ENCODE results near the gene C1QTNF7. TPM values are rescaled to one million over a fixed set of nuclear protein-coding genes. Genes with fewer than 3 reads are reported as not detected.
A peak's percentile ranks its signal among the peaks of the same experiment; 100 is the strongest.

Gene C1QTNF7
- total and polyA plus RNA-seq, 10 donors: 0.74 to 22.5 (median 5.2) TPM

- TF ChIP-seq CTCF (IDR thresholded peaks at IDR 0.05 in 8 of 11, conservative IDR thresholded peaks at IDR 0.05 in 3 of 11): no peak
- no peak for TF ChIP-seq POLR2AphosphoS5 (IDR thresholded peaks at IDR 0.05)
- no peak for TF ChIP-seq POLR2A (IDR thresholded peaks at IDR 0.05)
- Histone ChIP-seq H3K27me3 (replicated peaks in 1 of 7) (no peaks in the 10 kb centered on the region), H3K9me3 (no peaks in the 10 kb centered on the region), H3K4me1 (peaks cover 0 to 8% (median 0%) of the 10 kb centered on the region in 6 donors), H3K4me3 (no peak overlapping the region), H3K36me3 (no peaks in the 10 kb centered on the region), H3K27ac (peak overlapping the region in 3 of 8 donors; percentile 6 to 37 (median 24))
- intact Hi-C loops (cut with DNase I; ENCODE audit: low total_unique reads): no loop called here
- no peak for DNase-seq
- 60 to 84% (median 67%) methylated on average over 2 of the region's 2 CpGs for WGBS, 5 donors
Measured at GRCh38 chr4:15427161-15427560, 672 bp upstream of the C1QTNF7 start.

- Histone ChIP-seq H3K4me1 (peaks cover 0 to 8% (median 0%) of the 10 kb centered on the region in 6 donors), H3K36me3 (no peaks in the 10 kb centered on the region), H3K27me3 (replicated peaks in 1 of 7) (no peaks in the 10 kb centered on the region), H3K27ac (peak overlapping the region in 3 of 8 donors; percentile 1 to 37 (median 24)), H3K4me3 (no peak overlapping the region), H3K9me3 (no peaks in the 10 kb centered on the region)
- no peak for DNase-seq
- intact Hi-C loops (cut with DNase I; ENCODE audit: low total_unique reads): no loop called here
- whole genome bisulfite sequencing, 5 donors: 50 to 81% (median 62%) methylated on average over 1 of the region's 1 CpG
- no peak for TF ChIP-seq POLR2AphosphoS5 (IDR thresholded peaks at IDR 0.05)
- no peak for TF ChIP-seq POLR2A (IDR thresholded peaks at IDR 0.05)
- TF ChIP-seq CTCF (IDR thresholded peaks at IDR 0.05 in 8 of 11, conservative IDR thresholded peaks at IDR 0.05 in 3 of 11): no peak
Measured at GRCh38 chr4:15428611-15429010, 778 bp downstream of the C1QTNF7 start.

GRCh38 chr4:15434091-15434490 lies 6.3 kb downstream of the C1QTNF7 start:
- intact Hi-C loops (cut with DNase I; ENCODE audit: low total_unique reads): no loop called here
- DNase-seq: no peak
- Histone ChIP-seq H3K9me3 (no peaks in the 10 kb centered on the region), H3K27ac (no peak overlapping the region), H3K4me1 (peaks cover 0 to 10% (median 2%) of the 10 kb centered on the region in 6 donors), H3K36me3 (no peaks in the 10 kb centered on the region), H3K4me3 (no peak overlapping the region), H3K27me3 (replicated peaks in 1 of 7) (no peaks in the 10 kb centered on the region)
- no peak for TF ChIP-seq POLR2A (IDR thresholded peaks at IDR 0.05)
- TF ChIP-seq CTCF (IDR thresholded peaks at IDR 0.05 in 8 of 11, conservative IDR thresholded peaks at IDR 0.05 in 3 of 11): no peak
- no peak for TF ChIP-seq POLR2AphosphoS5 (IDR thresholded peaks at IDR 0.05)
- 76 to 94% (median 85%) methylated on average over 2 of the region's 2 CpGs for WGBS, 5 donors

- no peak for DNase-seq
- Histone ChIP-seq H3K4me1 (peaks cover 0 to 10% (median 2%) of the 10 kb centered on the region in 6 donors), H3K27ac (no peak overlapping the region), H3K36me3 (no peaks in the 10 kb centered on the region), H3K27me3 (replicated peaks in 1 of 7) (no peaks in the 10 kb centered on the region), H3K4me3 (no peak overlapping the region), H3K9me3 (no peaks in the 10 kb centered on the region)
- intact Hi-C loops (cut with DNase I; ENCODE audit: low total_unique reads): no loop called here
- no peak for TF ChIP-seq POLR2A (IDR thresholded peaks at IDR 0.05)
- TF ChIP-seq POLR2AphosphoS5 (IDR thresholded peaks at IDR 0.05): no peak
- no peak for TF ChIP-seq CTCF (IDR thresholded peaks at IDR 0.05 in 8 of 11, conservative IDR thresholded peaks at IDR 0.05 in 3 of 11)
- WGBS, 5 donors: 83 to 95% (median 93%) methylated on average over 2 of the region's 2 CpGs
Measured at GRCh38 chr4:15434676-15435075, 6.8 kb downstream of the C1QTNF7 start.
